Measurements from ENCODE around the gene TMEM108. TPM values are rescaled to one million over a fixed set of nuclear protein-coding genes. Genes with fewer than 3 reads are reported as not detected.

TMEM108 gene
- total RNA-seq, 1 experiment from 2014 or later: 0.12 TPM

DNA sequence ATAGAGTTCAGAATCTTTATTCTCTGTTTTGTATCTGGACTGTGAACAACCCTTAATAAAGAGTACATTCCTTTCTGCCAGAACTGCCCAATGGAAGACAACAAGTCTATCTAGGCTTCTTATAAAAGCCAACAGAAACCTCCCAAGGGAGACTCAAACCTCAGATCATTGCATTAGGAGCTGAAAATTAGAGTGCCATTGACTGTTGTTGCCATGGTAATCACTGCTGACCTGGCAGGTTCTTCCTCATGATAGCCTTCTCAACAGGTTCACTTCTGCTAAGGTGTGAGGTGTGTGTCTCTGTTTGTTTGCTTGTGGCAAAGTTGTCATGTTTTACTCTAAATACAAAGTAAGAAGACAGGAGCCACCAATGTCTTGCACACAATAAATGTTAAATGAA lies 79.2 kb downstream of the TMEM108 start:
- no peak for DNase-seq (ENCODE audit: low read depth)

- no peak for DNase-seq (ENCODE audit: low read depth)
These were observed 81.0 kb downstream of the TMEM108 start for GRCh38 chr3:133119176-133119575.

DNA sequence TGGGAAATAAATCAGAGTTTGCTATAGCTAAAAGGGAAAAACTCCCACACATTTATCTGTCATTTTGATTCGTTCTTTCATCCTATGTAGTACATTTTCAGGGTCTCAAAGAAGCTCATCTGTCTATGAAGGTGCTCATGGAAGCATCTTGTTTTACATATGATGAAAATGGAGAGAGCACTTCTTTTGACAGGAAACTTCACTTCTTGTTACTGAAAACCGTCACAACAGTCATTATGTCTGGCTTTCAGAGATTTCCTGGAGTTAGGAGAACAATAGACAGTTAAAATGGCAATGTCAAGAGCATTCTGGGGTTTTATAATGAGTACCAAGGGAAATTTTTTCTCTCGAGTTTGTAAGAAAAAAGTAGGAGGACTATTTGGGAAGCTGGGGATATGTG lies 83.3 kb downstream of the TMEM108 start:
- no peak for DNase-seq (ENCODE audit: low read depth)

- no peak for DNase-seq (ENCODE audit: low read depth)
These were observed 85.4 kb downstream of the TMEM108 start for GRCh38 chr3:133123636-133124035.

GRCh38 chr3:133124511-133124910 lies 86.3 kb downstream of the TMEM108 start:
- DNase-seq (ENCODE audit: low read depth): no peak

DNA sequence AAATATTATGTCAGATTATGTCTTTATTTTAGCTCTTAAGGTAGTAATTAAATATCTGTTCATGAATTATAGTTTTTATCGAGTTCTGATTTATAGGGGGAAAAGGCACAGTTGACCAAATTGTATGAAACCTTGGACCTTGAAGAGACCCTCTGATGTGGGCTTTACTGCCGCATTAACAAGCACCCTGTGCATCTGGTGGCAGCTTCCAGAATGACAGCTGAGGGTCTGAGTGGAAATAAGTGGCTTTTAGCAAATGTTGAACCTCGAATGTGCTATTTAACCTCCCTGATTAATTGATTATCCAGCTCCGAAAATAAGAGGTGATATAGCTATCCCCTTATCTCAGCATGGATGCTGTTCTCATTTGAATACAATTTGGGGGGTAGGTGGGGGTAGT lies 87.0 kb downstream of the TMEM108 start:
- no peak for DNase-seq (ENCODE audit: low read depth)

GRCh38 chr3:133125802-133126201 lies 87.6 kb downstream of the TMEM108 start:
- no peak for DNase-seq (ENCODE audit: low read depth)

DNA sequence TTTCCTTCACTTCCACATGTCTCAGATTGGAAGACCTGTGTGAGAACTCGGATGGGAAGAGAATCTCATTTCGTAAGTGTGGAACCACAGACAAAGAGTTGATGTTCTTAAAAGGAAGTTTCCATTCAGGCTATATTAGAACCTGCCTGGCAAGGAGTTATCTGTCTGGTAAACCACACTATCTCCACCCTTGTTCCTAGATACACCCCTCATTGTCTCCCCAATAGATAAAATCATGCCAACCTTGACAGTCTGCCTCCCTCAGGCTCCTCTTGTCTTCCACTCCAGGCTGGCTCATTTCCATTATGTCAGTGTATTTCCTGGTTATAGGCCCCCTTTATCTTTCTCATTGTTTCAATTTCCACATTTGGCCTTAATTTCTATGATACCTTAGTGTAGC lies 89.2 kb downstream of the TMEM108 start:
- no peak for DNase-seq (ENCODE audit: low read depth)

DNA sequence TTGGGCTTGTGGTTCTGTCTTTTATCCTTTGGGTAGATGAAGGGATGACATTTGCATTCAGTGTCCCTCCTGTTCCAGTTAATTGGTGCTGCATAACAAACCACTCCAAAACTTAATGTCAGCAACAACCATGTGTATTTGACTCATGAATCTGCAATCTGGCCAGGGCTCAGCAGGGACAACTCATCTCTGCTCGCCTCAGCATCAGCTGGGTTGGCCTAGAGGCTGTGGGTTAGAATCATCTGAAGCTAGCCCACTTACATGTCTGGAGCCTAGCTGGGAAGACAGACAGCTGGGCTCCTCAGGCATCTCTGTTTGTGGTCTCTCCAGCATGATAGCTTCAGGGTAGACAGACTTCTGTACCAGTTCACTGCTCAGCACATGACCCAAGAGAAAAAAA lies 92.0 kb downstream of the TMEM108 start:
- DNase-seq (ENCODE audit: low read depth): no peak

DNA sequence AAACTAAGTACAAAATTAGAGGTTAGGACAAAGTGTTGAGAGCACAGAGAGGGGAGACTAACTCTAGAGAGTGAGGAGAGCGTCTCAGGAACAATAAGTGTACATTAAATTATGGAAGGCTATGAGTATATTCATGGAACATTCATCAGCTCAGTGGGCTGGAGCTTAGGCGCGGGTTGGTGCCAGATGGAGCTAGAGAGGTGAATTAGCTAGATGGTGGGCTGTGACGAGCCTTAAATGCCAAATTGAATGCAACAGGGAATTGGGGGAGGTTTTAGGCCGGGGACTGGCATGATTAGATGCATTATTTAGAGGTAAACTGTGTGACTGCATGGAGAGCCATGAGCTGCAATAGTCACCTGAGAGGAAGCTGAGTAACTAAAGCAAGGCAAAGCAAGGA lies 97.1 kb downstream of the TMEM108 start:
- DNase-seq (ENCODE audit: low read depth): no peak

- DNase-seq (ENCODE audit: low read depth): no peak
These were observed 98.2 kb downstream of the TMEM108 start for GRCh38 chr3:133136114-133137041.

GRCh38 chr3:133137042-133137996 lies 99.1 kb downstream of the TMEM108 start:
- DNase-seq (ENCODE audit: low read depth): no peak

- no peak for DNase-seq (ENCODE audit: low read depth)
These were observed 99.8 kb downstream of the TMEM108 start for GRCh38 chr3:133138017-133138416.

DNA sequence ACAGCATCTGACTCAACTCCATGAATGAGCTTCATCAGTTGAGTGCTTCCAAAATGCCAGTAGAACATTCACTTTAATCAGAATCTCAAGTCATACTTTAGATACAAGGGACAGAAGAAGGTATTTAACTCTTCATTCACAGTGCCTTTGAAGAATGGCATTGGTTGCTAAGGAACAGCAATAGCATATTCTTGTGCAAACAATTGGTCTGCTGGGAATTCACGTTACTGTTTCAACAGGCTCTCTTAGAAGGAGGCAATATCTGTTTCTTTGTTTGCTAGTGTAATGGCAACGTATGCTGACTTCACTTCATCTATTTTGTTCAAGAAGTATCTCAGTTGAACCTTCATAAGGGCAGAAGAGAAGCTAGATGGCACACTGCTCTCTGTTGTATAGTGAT lies 113.9 kb downstream of the TMEM108 start:
- DNase-seq (ENCODE audit: low read depth): no peak

- DNase-seq (ENCODE audit: low read depth): no peak
These were observed 114.6 kb downstream of the TMEM108 start for GRCh38 chr3:133152681-133153220.

DNA sequence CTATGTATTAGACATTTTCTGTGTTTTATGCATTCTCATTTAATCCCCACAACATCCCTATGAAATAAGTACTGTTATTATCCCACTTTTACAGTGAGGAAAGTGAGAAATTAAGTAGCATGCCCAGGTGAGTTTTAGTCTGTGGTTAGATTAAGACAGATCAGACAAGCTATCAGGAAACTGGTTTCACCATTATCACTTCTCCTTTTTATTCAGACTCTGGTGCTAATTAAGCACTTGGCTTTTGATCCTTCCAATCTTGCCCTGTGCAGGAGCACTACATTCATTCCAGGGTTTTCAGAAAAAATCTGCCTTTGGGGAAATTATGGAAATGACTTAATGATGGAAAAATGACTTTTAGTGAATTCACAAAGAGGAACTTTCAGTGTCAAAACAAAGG lies 115.2 kb downstream of the TMEM108 start:
- no peak for DNase-seq (ENCODE audit: low read depth)

- no peak for DNase-seq (ENCODE audit: low read depth)
These were observed 119.5 kb downstream of the TMEM108 start for GRCh38 chr3:133157716-133158115.

DNA sequence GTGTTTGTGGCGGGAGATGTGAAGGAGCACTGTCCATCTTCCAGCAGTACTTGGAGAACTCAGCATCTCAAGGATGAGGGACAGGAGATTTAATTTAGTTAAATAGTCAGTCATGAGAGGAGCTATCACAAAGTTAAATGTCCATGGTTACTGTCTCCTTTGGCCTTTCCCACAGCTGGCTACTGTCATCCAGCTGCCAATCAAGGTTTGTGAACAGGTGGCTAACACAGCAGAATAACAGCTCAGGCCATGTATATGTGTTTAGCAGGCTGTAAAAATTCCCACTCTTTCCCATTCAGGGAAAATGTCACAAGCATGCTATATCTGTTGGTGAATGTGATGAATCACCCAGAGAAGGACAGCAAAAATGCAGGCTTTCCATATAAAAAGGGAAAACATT lies 120.5 kb downstream of the TMEM108 start:
- no peak for DNase-seq (ENCODE audit: low read depth)

GRCh38 chr3:133159498-133160475 lies 121.6 kb downstream of the TMEM108 start:
- no peak for DNase-seq (ENCODE audit: low read depth)

DNA sequence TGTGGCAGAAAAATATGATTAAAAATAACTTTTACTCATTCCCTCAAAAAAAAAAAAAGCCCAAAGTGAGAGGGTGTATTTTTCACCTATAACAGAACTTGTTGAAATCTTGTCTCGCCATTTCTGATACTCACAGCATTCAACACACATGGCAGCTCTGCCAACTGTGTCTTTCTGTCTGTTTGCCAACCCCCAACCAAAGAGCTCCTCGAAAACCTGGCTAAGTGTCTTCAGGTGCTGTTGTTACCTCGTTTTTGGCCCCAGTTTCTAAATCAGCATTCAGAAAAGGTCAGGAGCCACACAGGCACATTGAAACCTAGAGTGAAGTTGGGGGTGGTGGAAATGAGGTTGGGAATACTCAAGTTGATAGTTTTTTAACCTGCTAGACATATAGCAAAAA lies 123.5 kb downstream of the TMEM108 start:
- DNase-seq (ENCODE audit: low read depth): no peak

DNA sequence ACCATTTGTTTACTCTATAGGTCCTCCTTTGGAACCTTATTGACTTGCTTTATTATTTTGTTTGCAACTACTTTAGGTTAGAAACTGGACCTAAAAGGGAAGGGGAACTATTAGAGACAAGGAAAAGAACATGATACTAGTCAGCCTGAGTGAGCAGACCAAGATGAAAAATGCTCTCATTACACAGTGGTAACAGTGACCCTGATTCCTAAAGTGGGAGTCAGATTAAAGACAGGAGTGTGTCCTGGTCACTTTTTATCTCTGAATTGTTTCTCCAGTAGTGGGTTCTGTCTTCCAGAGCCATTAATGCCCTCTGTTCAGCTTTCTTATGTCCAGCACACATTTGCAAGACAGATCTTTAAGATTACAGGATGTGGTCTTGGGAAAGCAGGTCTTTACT lies 124.1 kb downstream of the TMEM108 start:
- no peak for DNase-seq (ENCODE audit: low read depth)
